ENCODE results near the gene PRICKLE4.

Gene PRICKLE4

DNA sequence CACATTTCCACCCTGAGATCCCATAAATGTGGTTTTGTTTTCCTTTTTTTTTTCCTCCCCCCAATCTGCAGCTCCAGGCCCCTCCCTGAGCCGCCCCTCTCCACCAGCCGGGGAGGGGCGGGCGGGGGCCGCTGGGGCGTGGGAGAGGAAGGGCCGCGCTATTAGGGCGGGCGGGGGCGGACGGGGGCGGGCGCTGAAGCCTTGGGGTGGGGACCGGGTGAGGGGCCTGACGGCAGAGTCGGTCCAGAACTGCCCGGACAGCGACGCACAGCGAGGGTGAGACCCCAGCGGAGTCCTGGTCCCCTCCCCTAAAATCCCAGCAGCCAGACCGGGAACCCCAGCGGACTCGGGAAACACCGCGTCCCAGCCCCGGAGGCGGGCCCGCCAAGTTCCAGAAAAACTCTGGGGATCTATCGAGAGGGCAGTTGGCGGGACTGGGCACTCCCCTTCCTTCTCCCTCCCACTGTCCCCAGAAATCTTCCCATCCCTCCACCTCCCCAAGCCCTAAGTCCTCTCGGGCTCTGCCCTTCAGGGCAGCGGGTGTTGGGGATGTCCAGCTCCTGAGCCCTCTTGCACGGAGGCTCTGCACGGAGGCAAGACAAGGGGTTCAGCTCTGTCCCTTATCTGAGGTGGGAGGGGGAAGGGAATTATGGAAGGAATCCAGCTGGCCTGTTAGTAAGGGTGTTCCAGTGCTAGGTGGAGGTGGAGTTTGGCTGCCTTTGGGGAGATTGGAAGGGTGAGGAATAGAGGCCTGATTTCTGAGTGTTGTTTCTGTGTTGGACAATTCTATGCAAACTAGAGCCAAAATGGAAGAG, at the start of gene PRICKLE4:
Gene PRICKLE4 (plus strand): TSS at position 232 of the 815 bp plus-strand sequence. CDS start 2,692 bp downstream, outside the sequence.
- no peak for DNase-seq (ENCODE audit: low read depth)

GRCh38 chr6:41731561-41732086, 49.0 kb upstream of the PRICKLE4 start:
- DNase-seq (ENCODE audit: low read depth) = no peak

GRCh38 chr6:41732149-41732548, 48.4 kb upstream of the PRICKLE4 start:
- no peak for DNase-seq (ENCODE audit: low read depth)

GRCh38 chr6:41732591-41733359, 47.8 kb upstream of the PRICKLE4 start:
- no peak for DNase-seq (ENCODE audit: low read depth)

GRCh38 chr6:41733360-41733706, 47.2 kb upstream of the PRICKLE4 start:
- DNase-seq (ENCODE audit: low read depth) = no peak

- no peak for DNase-seq (ENCODE audit: low read depth)
These were observed 46.6 kb upstream of the PRICKLE4 start for GRCh38 chr6:41733707-41734665.

DNA sequence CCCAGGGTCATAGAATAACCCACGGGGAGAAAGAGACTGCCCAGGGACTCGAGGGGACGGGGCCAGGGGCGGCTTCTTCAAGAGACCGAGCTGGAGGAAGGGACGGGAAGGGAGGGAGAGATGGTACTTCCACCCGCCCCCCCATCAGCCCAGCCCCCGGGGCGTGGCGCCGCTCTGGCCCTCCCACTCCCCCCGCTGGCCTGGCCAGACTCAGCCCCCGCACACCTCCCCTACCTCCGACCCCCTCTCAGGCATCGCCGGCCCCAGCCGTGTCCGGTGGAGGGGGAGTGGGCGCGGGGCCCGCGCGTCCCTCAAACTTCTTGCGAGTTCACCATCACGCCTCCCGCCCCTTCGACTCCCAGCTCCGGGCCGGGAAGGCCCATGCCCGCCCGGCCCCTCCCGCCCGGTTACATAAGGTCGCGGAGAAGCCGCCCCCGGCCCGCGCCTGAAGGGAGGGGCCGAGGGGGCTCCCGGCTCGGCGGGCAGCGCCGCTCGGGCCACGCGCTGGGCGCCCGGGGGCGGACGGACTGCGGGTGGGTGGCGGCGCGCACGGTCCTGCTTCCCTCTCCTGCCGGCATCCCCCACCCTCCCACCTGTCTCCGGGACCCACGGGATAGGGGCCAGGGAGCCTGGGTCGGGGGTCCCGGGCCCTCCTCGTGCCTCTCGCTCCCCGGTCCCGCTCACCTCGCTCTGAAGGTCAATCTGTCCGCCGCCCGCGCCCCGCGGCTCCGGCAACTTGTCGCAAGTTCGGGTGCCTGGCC, 45.7 kb upstream of the PRICKLE4 start:
- DNase-seq (ENCODE audit: low read depth) = no peak

DNA sequence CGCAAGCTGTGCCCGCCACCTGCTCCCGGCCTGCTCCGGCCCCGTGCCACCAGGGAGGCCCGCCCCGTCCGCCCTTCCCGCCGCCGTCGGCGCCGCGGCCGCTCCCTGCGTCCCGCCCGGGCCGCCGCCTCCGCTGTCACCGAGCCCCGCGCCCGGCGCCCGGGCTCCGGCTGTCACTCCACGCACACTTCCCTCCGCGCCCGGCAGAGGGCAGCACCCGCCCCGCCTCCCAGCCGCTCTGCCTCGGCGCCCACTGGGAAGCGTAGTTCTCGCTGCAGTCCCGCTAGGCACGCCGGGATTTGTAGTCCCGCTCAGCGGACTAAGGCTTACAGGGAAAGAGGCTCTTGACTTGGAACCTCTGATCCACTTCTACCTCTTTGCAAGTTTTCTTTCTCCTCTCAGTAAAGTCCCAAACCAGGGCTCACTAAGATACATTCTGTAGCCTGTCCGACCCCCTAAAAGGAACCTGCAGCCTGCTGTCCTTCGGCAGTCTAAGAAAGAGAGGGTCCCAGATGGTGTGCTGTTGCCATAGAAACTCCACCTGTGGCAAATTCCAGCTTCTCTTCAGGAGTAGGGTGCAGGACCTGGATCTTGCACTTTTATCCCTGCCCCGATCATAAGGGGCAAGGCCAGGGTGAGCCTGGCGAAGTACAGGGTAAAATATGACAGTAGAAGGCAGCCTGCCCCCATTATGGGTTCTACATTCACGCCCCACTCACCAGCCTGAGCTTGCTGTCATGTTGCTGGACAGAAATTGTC, 45.0 kb upstream of the PRICKLE4 start, which contains the start of gene TFEB:
Gene TFEB (minus strand): TSS at position 182 of the 759 bp plus-strand sequence. CDS start 44,395 bp downstream, outside the sequence.
- DNase-seq (ENCODE audit: low read depth) = no peak

- DNase-seq (ENCODE audit: low read depth) = no peak
These were observed 44.3 kb upstream of the PRICKLE4 start for GRCh38 chr6:41736186-41736733.

DNA sequence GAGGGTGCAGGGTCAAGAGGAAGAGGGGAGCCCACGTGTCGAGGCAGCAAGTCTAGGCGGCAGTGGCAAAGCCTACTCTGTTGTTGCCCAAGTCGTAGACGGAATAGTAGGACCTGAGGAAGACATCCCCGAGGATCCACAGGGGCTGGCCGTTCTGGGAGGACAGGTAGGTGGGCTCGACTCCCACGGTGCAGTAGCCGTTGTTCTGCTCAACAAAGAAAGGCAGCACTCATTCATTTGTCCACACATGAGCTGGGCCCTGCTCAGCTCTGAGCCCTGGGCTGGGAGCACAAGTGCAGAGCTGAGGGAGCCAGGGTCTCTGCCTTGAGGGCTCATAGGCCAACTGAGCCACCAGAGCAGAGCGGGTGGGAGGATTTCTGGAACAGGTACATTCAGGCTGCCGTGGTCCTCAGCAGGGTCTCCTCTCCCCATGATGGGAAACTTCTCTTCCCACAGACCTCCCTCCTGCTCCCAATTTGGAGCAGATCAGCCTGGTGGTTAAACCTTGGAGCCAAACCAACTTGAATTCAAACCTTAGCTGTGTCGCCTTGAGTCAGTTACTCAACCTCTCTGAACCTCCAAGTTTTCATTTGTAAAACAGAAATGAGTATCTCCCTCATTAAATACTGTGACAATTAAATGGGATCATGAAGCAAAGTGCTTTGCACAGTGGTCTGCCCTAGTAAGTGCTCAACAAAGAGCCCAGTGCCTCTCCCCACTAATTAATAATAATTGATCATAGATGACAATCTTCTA, 43.6 kb upstream of the PRICKLE4 start:
- no peak for DNase-seq (ENCODE audit: low read depth)

DNA sequence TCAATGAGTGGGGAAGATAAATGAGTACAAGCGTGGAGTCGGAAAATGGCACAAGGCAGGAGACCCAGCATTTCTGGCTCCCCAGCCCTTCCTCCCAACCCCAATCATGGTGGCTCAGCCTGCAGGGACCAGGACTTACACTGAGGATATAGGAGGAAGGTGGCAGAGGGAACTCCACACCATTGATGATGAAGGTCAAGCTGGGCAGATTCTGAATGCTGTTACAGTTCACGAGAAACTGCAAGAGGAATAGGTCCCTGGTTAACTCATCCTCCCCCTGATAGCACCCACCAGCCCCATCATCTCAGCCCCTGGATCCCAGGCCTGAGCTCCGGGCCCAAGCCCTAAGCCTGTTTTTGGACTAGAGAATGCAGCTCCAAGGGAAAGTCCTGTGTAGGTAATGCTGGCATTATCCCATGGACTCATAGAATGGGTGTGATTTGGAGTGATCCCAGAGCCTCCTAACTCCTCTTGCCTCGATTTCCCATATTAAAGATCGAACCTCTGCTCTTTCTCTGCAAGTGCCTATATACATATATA, 42.9 kb upstream of the PRICKLE4 start:
- no peak for DNase-seq (ENCODE audit: low read depth)

- no peak for DNase-seq (ENCODE audit: low read depth)
These were observed 41.5 kb upstream of the PRICKLE4 start for GRCh38 chr6:41739041-41739440.

DNA sequence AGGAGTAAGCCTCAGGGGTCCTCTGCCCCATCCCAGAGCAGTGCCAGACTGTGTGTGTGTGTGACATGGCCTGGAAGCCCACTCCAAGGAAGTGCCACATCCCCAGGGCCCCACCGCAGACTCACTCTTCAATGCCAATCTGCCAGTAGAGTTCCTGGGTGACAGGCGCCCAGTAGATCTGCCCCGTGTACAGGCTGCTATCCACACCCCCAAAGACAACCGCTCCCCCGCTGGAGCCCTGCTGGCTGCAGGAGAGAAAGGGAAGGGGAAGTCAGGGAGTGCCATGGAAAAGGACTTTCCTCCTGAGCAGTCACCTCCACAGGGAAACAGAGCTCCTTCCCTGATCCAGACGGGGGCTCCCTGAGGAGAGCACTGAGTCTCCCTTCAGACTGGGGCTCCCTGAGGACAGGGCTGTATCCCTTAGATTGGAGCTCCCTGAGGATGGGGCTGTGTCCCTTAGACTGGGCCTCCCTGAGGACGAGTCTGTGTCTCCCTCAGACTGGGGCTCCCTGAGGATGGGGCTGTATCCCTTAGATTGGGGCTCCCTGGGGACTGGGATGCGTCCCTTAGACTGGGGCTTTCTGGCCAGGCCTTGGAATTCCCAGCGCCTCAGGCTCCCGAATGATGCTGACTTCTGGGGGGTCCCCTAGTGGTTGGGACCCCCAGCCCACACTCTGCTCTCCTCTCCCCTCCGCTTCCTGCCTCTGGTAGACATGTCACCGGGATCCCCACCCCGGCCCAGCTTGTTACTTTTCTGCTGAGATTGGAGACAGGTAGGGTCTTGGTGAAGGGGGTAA, 40.0 kb upstream of the PRICKLE4 start:
- no peak for DNase-seq (ENCODE audit: low read depth)

- no peak for DNase-seq (ENCODE audit: low read depth)
These were observed 38.7 kb upstream of the PRICKLE4 start for GRCh38 chr6:41741625-41742490.

DNA sequence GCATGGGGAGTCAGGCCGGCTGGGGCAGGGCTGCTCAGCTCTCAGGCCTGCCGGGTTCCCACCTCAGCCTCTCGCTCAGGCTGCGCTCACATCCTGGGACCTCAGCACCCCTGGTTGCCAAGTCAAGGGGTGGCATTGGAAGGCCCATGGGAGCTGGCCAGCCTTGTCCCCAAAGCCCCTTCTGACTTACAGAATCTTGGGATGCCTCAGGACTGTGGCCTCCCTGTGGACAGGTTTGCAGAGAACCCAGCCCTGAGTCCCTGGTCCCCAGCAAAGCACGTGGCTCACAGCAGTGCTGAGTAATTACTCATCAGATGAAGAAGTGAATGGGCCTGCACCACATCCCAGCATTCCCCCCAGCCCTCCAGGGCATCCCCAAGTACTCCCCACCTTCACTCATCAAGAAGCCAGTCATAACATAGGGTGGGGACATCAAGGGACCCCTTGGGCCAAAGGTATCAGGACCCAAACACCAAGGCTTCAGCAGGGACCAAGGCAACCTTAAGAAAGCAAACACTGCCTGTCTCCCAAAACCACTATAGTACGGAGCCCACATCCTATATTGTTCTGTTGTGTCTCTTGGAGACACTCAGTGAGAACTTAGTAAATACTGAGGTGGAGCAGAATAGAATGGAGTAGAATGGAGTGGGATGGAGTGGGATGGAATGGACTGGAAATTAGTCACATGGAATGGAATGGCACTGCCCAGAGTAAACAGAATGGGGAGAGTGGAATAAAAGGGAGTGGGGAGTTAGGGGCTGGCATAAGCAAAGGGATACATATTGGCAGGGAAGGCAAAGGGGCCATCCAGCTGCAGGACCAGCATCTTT, 37.0 kb upstream of the PRICKLE4 start:
- no peak for DNase-seq (ENCODE audit: low read depth)

- DNase-seq (ENCODE audit: low read depth) = no peak
These were observed 36.3 kb upstream of the PRICKLE4 start for GRCh38 chr6:41744236-41744787.

All from CMK (cell line).